ENCODE results near the gene TRAF6. TPM values are rescaled to one million over a fixed set of nuclear protein-coding genes. Genes with fewer than 3 reads are reported as not detected.

Gene TRAF6
- polyA plus RNA-seq, 1 donor (not counting 4 experiments of a cell fraction or from before 2014, with no cell fraction given): 15.1 TPM

- no peaks in the 10 kb centered on the region for H3K4me1 ChIP-seq (ENCODE audit: control insufficient read depth, extremely low read depth, insufficient read depth, low read length)
- no peak overlapping the region for H3K27ac ChIP-seq (ENCODE audit: control insufficient read depth, insufficient read depth, low read length)
- no peak overlapping the region for H3K4me3 ChIP-seq (ENCODE audit: control insufficient read depth in 2 of 3, extremely low read depth in 1 of 3, insufficient read depth in 2 of 3, low read depth in 1 of 3, low read length in 3 of 3)
- no peak overlapping the region for H2AFZ ChIP-seq (ENCODE audit: control insufficient read depth, low read length)
- H3K9me3 ChIP-seq (ENCODE audit: control insufficient read depth, low read depth, low read length): no peaks in the 10 kb centered on the region
- H3K9ac ChIP-seq (ENCODE audit: control insufficient read depth, extremely low read depth, insufficient read depth, low read length): no peak overlapping the region
- H3K9me1 ChIP-seq (ENCODE audit: control insufficient read depth, extremely low read depth, insufficient read depth, low read length): no peaks in the 10 kb centered on the region
- H3K79me2 ChIP-seq (ENCODE audit: control insufficient read depth, insufficient read depth, low read length): peaks cover 8% of the 10 kb centered on the region
- DNase-seq (ENCODE audit: low read depth, low spot score): no peak
- no peak for FAIRE-seq
- no peaks in the 10 kb centered on the region for H4K20me1 ChIP-seq (ENCODE audit: control insufficient read depth, extremely low read depth, insufficient read depth, low read length)
- H3K27me3 ChIP-seq (ENCODE audit: control insufficient read depth, extremely low read depth, insufficient read depth, low read length): no peaks in the 10 kb centered on the region
- peaks cover 16 to 34% of the 10 kb centered on the region in 2 experiments for H3K36me3 ChIP-seq (ENCODE audit: control insufficient read depth in 2 of 2, extremely low read depth in 1 of 2, insufficient read depth in 2 of 2, low read length in 2 of 2)
- H3K4me2 ChIP-seq (ENCODE audit: control insufficient read depth, extremely low read depth, insufficient read depth, low read depth, low read length): no peak overlapping the region
- dilution Hi-C loops (cut with MboI; ENCODE audit: extremely low pct_ligation_motif_present, low sequenced_read_pairs): no loop called here
- no peak for TF ChIP-seq EZH2 (IDR thresholded peaks at IDR 0.05; ENCODE audit: low read length)
- no peak for TF ChIP-seq CTCF (optimal IDR thresholded peaks at IDR 0.05 in 1 of 3, IDR thresholded peaks at IDR 0.05 in 1 of 3, conservative IDR thresholded peaks at IDR 0.05 in 1 of 3; ENCODE audit: extremely low read depth in 1 of 3, insufficient read depth in 2 of 3, low read length in 3 of 3)
Observed at GRCh38 chr11:36490026-36490806, 19.9 kb downstream of the TRAF6 start.

- no peak for DNase-seq (ENCODE audit: low read depth, low spot score)
- Histone ChIP-seq H3K9me1 (ENCODE audit: control insufficient read depth, extremely low read depth, insufficient read depth, low read length) (no peaks in the 10 kb centered on the region), H3K27me3 (ENCODE audit: control insufficient read depth, extremely low read depth, insufficient read depth, low read length) (no peaks in the 10 kb centered on the region), H3K9me3 (ENCODE audit: control insufficient read depth, low read depth, low read length) (no peaks in the 10 kb centered on the region), H2AFZ (ENCODE audit: control insufficient read depth, low read length) (no peak overlapping the region), H3K36me3 (ENCODE audit: control insufficient read depth in 2 of 2, extremely low read depth in 1 of 2, insufficient read depth in 2 of 2, low read length in 2 of 2) (peaks cover 20 to 29% of the 10 kb centered on the region in 2 experiments), H3K4me1 (ENCODE audit: control insufficient read depth, extremely low read depth, insufficient read depth, low read length) (no peaks in the 10 kb centered on the region), H3K4me2 (ENCODE audit: control insufficient read depth, extremely low read depth, insufficient read depth, low read depth, low read length) (no peak overlapping the region), H3K9ac (ENCODE audit: control insufficient read depth, extremely low read depth, insufficient read depth, low read length) (no peak overlapping the region), H3K79me2 (ENCODE audit: control insufficient read depth, insufficient read depth, low read length) (peaks cover 8% of the 10 kb centered on the region), H3K27ac (ENCODE audit: control insufficient read depth, insufficient read depth, low read length) (no peak overlapping the region), H4K20me1 (ENCODE audit: control insufficient read depth, extremely low read depth, insufficient read depth, low read length) (no peaks in the 10 kb centered on the region), H3K4me3 (ENCODE audit: control insufficient read depth in 2 of 3, extremely low read depth in 1 of 3, insufficient read depth in 2 of 3, low read depth in 1 of 3, low read length in 3 of 3) (no peak overlapping the region)
- TF ChIP-seq CTCF (optimal IDR thresholded peaks at IDR 0.05 in 1 of 3, IDR thresholded peaks at IDR 0.05 in 1 of 3, conservative IDR thresholded peaks at IDR 0.05 in 1 of 3; ENCODE audit: extremely low read depth in 1 of 3, insufficient read depth in 2 of 3, low read length in 3 of 3) (no peak), EZH2 (IDR thresholded peaks at IDR 0.05; ENCODE audit: low read length) (no peak)
- dilution Hi-C loops (cut with MboI; ENCODE audit: extremely low pct_ligation_motif_present, low sequenced_read_pairs): loop anchor here (5.0 kb wide), 1 partner anchor 191 kb away; the partner anchor contains the start of gene PRR5L
- FAIRE-seq: no peak
Observed at GRCh38 chr11:36488096-36488495, 22.0 kb downstream of the TRAF6 start.

Data from keratinocyte (primary cell).